Measurements from ENCODE around the gene FERMT3. TPM values are rescaled to one million over a fixed set of nuclear protein-coding genes. Genes with fewer than 3 reads are reported as not detected.
A peak's percentile ranks its signal among the peaks of the same experiment; 100 is the strongest.

FERMT3 gene
- total RNA-seq, 1 donor, result 7.0 TPM

DNA sequence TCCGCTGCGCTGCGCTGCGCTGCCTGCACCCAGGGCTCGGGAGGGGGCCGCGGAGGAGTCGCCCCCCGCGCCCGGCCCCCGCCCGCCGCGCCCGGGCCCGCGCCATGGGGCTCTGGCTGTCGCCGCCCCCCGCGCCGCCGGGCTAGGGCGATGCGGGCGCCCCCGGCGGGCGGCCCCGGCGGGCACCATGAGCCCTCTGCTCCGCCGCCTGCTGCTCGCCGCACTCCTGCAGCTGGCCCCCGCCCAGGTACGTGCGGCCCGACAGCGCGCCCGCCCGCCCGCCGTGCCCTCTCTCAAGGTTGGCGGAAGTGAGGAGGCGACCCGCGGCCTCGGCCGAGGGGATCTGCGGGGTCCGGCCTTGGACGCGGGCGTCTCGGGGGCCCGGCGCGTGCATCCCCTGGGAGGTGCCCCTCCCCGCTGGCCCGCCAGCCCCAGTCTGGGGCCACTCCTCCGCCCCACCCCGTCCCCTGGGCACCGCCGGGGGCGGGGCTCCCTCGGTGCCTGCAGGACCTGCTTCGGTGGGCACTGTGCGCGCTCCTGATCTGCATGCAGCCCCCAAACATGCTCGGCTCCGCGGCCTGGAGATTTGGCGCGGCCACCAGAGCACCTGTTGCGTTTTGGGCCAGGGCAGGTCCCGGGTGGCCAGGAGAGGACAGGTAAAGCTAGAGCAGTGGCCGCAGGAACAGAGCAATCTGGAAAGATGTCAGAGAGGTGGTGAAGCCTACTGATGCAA is 28.3 kb downstream of the FERMT3 start:
- no peak for DNase-seq (ENCODE audit: low read depth)
- peak overlapping the region; percentile 80 for H3K4me3 ChIP-seq (ENCODE audit: low read depth, low read length)
- TF ChIP-seq, protein P1, sequence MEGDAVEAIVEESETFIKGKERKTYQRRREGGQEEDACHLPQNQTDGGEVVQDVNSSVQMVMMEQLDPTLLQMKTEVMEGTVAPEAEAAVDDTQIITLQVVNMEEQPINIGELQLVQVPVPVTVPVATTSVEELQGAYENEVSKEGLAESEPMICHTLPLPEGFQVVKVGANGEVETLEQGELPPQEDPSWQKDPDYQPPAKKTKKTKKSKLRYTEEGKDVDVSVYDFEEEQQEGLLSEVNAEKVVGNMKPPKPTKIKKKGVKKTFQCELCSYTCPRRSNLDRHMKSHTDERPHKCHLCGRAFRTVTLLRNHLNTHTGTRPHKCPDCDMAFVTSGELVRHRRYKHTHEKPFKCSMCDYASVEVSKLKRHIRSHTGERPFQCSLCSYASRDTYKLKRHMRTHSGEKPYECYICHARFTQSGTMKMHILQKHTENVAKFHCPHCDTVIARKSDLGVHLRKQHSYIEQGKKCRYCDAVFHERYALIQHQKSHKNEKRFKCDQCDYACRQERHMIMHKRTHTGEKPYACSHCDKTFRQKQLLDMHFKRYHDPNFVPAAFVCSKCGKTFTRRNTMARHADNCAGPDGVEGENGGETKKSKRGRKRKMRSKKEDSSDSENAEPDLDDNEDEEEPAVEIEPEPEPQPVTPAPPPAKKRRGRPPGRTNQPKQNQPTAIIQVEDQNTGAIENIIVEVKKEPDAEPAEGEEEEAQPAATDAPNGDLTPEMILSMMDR (IDR thresholded peaks at IDR 0.05; ENCODE audit: insufficient read depth, low read length), result no peak

DNA sequence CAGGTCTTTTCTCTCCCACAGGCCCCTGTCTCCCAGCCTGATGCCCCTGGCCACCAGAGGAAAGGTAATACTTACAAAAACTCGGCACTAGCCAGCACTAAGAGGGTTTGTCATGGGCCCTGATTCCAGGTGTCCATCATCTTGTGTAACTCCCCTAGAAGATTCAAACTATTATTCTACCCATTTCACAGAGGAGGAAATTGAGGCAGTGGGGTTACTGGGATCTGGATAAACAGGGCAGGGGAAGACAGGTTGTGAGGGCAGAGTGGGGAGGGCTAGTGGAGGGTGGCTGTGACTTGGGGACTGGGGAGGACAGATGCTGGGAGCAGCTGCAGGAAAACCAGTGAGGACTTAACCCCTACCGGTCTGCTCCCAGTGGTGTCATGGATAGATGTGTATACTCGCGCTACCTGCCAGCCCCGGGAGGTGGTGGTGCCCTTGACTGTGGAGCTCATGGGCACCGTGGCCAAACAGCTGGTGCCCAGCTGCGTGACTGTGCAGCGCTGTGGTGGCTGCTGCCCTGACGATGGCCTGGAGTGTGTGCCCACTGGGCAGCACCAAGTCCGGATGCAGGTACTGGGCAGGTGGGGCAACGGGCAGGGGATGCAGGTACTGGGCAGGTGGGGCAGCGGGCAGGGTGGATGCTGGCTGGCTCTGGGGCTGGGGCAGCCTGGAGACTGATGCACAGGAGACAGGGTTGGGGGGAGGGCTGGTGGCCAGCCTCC is 29.1 kb downstream of the FERMT3 start:
- TF ChIP-seq, protein P1 (IDR thresholded peaks at IDR 0.05; ENCODE audit: insufficient read depth, low read length), result no peak
- peak overlapping the region; percentile 80 for H3K4me3 ChIP-seq (ENCODE audit: low read depth, low read length)
- DNase-seq (ENCODE audit: low read depth), result no peak

GRCh38 chr11:64237484-64237951 is 31.0 kb downstream of the FERMT3 start:
- TF ChIP-seq, protein P1 (IDR thresholded peaks at IDR 0.05; ENCODE audit: insufficient read depth, low read length), result no peak
- DNase-seq (ENCODE audit: low read depth), result no peak
- H3K4me3 ChIP-seq (ENCODE audit: low read depth, low read length), result no peak overlapping the region

DNA sequence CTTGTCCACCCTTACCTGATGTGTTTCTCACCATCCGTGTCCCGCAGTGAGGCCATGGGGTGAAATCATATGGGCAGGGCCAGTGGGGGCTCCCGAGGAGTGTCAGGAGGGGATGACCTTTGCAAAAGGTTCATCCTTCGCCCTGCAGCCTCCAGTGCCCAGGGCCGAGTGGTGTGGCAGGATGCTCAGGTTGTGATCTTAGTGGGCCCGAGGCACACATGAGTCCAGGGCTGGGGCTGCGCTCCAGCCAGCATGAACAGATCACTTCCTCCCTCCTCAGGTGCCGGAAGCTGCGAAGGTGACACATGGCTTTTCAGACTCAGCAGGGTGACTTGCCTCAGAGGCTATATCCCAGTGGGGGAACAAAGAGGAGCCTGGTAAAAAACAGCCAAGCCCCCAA is 31.6 kb downstream of the FERMT3 start:
- no peak for DNase-seq (ENCODE audit: low read depth)
- TF ChIP-seq, protein P1 (IDR thresholded peaks at IDR 0.05; ENCODE audit: insufficient read depth, low read length), result no peak
- H3K4me3 ChIP-seq (ENCODE audit: low read depth, low read length), result no peak overlapping the region

- TF ChIP-seq, protein P1 (IDR thresholded peaks at IDR 0.05; ENCODE audit: insufficient read depth, low read length), result no peak
- no peak overlapping the region for H3K4me3 ChIP-seq (ENCODE audit: low read depth, low read length)
- DNase-seq (ENCODE audit: low read depth), result no peak
Measured at GRCh38 chr11:64238999-64239398, 32.5 kb downstream of the FERMT3 start.

GRCh38 chr11:64239662-64240434 is 33.3 kb downstream of the FERMT3 start:
- TF ChIP-seq, protein P1 (IDR thresholded peaks at IDR 0.05; ENCODE audit: insufficient read depth, low read length), result no peak
- no peak for DNase-seq (ENCODE audit: low read depth)
- H3K4me3 ChIP-seq (ENCODE audit: low read depth, low read length), result peak overlapping the region; percentile 71
